Body of pancreas (tissue), 4 donors: ENCODE results near the gene BABAM2. TPM values are rescaled to one million over a fixed set of nuclear protein-coding genes. Genes with fewer than 3 reads are reported as not detected.

Experiments used
- ATAC-seq: fragments of 150-250 bp; one replicate; pipeline ENCODE4 v1.9.1; 2016
- DNase-seq, 4 donors: peaks; one replicate each; pipeline ENCODE4 v3.0.0-alpha.2; 2019
- H3K27ac ChIP-seq, 4 donors: fragments of 200-600 bp; sonication (generic); 1 replicate in 3 of 4; 2 replicates in 1 of 4; pipeline versions ENCODE4 v1.5.1 to v1.6.1; 2016 to 2019; ENCODE audit warnings: mild to moderate bottlenecking in 1 of 4, mixed read lengths in 1 of 4, moderate library complexity in 1 of 4
- H3K27me3 ChIP-seq, 2 donors: fragments of 200-600 bp; sonication (generic); one replicate each; pipeline ENCODE4 v1.6.0; 2016; ENCODE audit warnings: mild to moderate bottlenecking in 1 of 2
- H3K36me3 ChIP-seq, 2 donors: fragments of 200-600 bp; sonication (generic); replicated peaks in 1 of 2; 2 replicates each; pipeline ENCODE4 v1.5.1; 2016; ENCODE audit warnings: low read depth in 2 of 2; ENCODE audit not compliant: insufficient read depth in 1 of 2
- H3K4me1 ChIP-seq: fragments of 200-600 bp; sonication (generic); one replicate; pipeline ENCODE4 v1.6.0; 2016
- H3K4me3 ChIP-seq, 2 donors: fragments of 200-600 bp; sonication (generic); 1 replicate in 1 of 2; 2 replicates in 1 of 2; pipeline ENCODE4 v1.5.1; 2016 to 2019
- H3K9me3 ChIP-seq, 3 donors: fragments of 200-600 bp; sonication (generic); 1 replicate in 2 of 3; 2 replicates in 1 of 3; pipeline ENCODE4 v1.5.1; 2016
- POLR2A ChIP-seq, 3 donors: fragments of 450-650 bp; IDR thresholded peaks; one replicate each; pipeline ENCODE4 v1.6.1; 2016; ENCODE audit warnings: antibody characterized with exemption in 3 of 3, mild to moderate bottlenecking in 2 of 3
- WGBS, 2 donors: methylation state at CpG; one replicate each; pipeline ENCODE4 v1.1.5; 2017; 5-methylcytosine and 5-hydroxymethylcytosine counted together
- intact Hi-C: fragments of 100-400 bp; cut with DNase I; formaldehyde crosslinking; loops from one replicate; pipeline ENCODE4 v1.15.1; 2023
- total RNA-seq, 2 donors: library from RNA; depleted of rRNA; stranded (reverse); fragments of >200 nt; gene quantifications; one replicate each; pipeline ENCODE4 v1.1.0, GENCODE V29; 2016
- TF ChIP-seq, protein P1 (sequence below), 7 experiments: fragments of 450-650 bp in 4 of 7; fragments of 200-600 bp in 3 of 7; sonication (generic) in 3 of 7; IDR thresholded peaks; one replicate each; pipeline ENCODE4 v1.5.1; 2016 to 2019; ENCODE audit warnings: antibody characterized with exemption in 7 of 7

Gene BABAM2
- total RNA-seq, 2 donors from 2014 or later = 20.5 to 22.4 TPM

DNA sequence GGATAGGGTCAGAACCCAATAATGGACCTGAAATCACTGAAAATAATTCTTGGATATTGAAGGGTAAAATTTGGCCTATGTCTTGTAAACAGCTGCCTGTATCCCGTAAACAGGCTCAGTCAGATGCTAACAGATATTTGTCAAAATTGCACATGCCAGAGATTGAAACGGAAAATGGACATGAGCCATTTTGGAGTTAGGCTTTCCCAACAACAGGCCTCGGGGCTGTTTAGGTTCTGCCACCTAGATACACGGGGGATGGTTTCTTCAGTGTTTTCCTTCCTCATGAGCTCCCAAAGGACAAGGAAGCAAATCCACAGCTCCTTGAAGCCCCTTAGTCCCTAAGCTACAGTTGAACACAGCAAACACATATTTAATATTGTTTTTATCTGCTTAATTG lies 297.9 kb downstream of the BABAM2 start:
- 83 to 89% methylated on average over 4 of the region's 4 CpGs for WGBS, 2 donors
- ATAC-seq (no peak), DNase-seq (no peak)
- Histone ChIP-seq H3K4me3 (no peak overlapping the region), H3K27me3 (no peaks in the 10 kb centered on the region), H3K36me3 (no peaks in the 10 kb centered on the region), H3K9me3 (no peaks in the 10 kb centered on the region), H3K4me1 (no peaks in the 10 kb centered on the region), H3K27ac (no peak overlapping the region)
- intact Hi-C loops = no loop called here
- TF ChIP-seq, protein P1, sequence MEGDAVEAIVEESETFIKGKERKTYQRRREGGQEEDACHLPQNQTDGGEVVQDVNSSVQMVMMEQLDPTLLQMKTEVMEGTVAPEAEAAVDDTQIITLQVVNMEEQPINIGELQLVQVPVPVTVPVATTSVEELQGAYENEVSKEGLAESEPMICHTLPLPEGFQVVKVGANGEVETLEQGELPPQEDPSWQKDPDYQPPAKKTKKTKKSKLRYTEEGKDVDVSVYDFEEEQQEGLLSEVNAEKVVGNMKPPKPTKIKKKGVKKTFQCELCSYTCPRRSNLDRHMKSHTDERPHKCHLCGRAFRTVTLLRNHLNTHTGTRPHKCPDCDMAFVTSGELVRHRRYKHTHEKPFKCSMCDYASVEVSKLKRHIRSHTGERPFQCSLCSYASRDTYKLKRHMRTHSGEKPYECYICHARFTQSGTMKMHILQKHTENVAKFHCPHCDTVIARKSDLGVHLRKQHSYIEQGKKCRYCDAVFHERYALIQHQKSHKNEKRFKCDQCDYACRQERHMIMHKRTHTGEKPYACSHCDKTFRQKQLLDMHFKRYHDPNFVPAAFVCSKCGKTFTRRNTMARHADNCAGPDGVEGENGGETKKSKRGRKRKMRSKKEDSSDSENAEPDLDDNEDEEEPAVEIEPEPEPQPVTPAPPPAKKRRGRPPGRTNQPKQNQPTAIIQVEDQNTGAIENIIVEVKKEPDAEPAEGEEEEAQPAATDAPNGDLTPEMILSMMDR (IDR thresholded peaks at IDR 0.05) = no peak
- TF ChIP-seq POLR2A (IDR thresholded peaks at IDR 0.05) = no peak

DNA sequence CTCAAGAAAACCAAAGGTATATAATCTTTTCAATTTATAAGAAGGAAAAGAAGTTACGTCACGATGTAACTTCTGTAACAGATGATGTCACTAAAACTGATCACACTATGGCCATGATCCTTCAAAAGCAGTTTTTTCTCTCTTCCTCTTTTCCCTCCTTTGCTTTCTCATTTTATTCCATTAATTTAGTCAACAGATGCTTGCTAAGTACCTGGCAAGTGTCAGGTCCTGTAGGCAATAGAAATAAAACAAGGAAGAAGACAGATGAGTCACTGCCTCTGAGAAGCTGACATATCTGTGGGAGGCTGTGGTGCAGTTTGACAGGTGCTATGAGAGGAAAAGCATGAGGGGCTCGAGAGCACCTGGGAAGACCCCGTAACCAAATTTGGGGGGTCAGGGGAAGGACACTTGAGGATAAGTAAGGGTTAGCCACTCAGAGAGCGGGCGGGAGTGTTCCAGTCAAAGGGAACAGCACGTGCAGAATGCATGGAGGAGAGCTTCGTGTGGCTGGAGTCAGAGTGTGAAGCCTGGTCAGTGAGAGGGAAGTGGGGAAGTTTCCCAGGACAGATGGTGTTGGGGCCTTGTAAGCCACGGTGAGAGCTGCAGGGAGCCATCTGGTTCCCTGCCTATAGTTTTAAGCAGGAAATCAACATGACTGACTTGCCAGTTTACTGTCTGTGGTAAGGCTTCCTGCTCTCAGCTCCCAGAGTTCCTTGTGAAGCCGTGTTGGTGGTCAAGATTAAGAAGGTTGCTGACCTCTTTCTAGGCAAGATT lies 303.3 kb downstream of the BABAM2 start:
- Histone ChIP-seq H3K36me3 (no peaks in the 10 kb centered on the region), H3K9me3 (no peaks in the 10 kb centered on the region), H3K27me3 (no peaks in the 10 kb centered on the region), H3K27ac (no peak overlapping the region), H3K4me3 (no peak overlapping the region), H3K4me1 (no peaks in the 10 kb centered on the region)
- no peak for DNase-seq
- WGBS, 2 donors = 87 to 90% methylated on average over 10 of the region's 10 CpGs
- no peak for ATAC-seq
- TF ChIP-seq POLR2A (IDR thresholded peaks at IDR 0.05) = no peak
- TF ChIP-seq, protein P1 (IDR thresholded peaks at IDR 0.05) = no peak
- intact Hi-C loops = no loop called here

GRCh38 chr2:28199995-28200679 lies 309.6 kb downstream of the BABAM2 start:
- no peaks in the 10 kb centered on the region for H3K27me3 ChIP-seq
- 49 to 57% methylated on average over 2 of the region's 2 CpGs for WGBS, 2 donors
- no peak overlapping the region for H3K27ac ChIP-seq
- no peaks in the 10 kb centered on the region for H3K9me3 ChIP-seq
- intact Hi-C loops = no loop called here
- no peaks in the 10 kb centered on the region for H3K36me3 ChIP-seq
- DNase-seq (no peak), ATAC-seq (no peak)
- no peak overlapping the region for H3K4me3 ChIP-seq
- no peak for TF ChIP-seq POLR2A (IDR thresholded peaks at IDR 0.05)
- TF ChIP-seq, protein P1 (IDR thresholded peaks at IDR 0.05) = no peak
- H3K4me1 ChIP-seq = no peaks in the 10 kb centered on the region

DNA sequence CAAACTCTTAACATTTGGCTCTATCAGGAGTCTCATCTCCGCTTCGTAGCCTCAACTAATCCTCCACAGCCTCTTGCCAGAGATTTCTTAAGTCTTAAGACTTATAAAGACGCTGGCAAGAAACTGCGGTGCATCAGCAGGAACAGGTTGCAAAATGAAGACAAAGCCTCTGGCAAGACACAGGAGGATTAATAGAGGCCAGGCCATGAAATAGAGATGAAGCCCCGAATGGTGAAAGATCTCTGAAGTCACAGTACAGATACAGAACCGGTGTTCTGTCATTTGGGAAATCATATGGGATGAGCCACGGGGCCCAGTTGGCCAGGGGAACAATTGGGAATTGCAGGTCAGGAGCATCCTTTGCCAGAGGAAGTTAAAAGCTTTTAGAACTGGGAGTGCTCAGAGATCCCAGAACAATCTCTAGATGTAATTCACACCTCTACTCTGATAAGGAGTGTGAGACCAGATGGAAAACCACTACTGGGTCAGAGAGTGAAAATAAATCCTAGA lies 311.2 kb downstream of the BABAM2 start:
- H3K27ac ChIP-seq = no peak overlapping the region

More for the DNA sequence above, 311.2 kb downstream of the BABAM2 start:
- H3K27me3 ChIP-seq = no peaks in the 10 kb centered on the region
- intact Hi-C loops = no loop called here
- no peaks in the 10 kb centered on the region for H3K36me3 ChIP-seq
- TF ChIP-seq POLR2A (IDR thresholded peaks at IDR 0.05) = no peak
- TF ChIP-seq, protein P1 (IDR thresholded peaks at IDR 0.05) = no peak
- no peak overlapping the region for H3K4me3 ChIP-seq
- DNase-seq = peak in 1 of 4 donors; percentile 13
- no peaks in the 10 kb centered on the region for H3K9me3 ChIP-seq
- ATAC-seq = no peak
- H3K4me1 ChIP-seq = no peaks in the 10 kb centered on the region
- 79 to 84% methylated on average over 7 of the region's 7 CpGs for WGBS, 2 donors
